Fibroblast of upper back skin (primary cell): ENCODE results near the gene ARAP3.
A peak's percentile ranks its signal among the peaks of the same experiment; 100 is the strongest.

Experiments used
- DNase-seq: peaks from one replicate; pipeline ENCODE4 v3.0.0-alpha.2; 2013

The ARAP3 gene

GRCh38 chr5:141696431-141696830 is 14.4 kb upstream of the ARAP3 start:
- no peak for DNase-seq

GRCh38 chr5:141695627-141696215 is 13.7 kb upstream of the ARAP3 start:
- DNase-seq: peak; percentile 47

GRCh38 chr5:141694479-141694878 is 12.4 kb upstream of the ARAP3 start:
- no peak for DNase-seq

DNA sequence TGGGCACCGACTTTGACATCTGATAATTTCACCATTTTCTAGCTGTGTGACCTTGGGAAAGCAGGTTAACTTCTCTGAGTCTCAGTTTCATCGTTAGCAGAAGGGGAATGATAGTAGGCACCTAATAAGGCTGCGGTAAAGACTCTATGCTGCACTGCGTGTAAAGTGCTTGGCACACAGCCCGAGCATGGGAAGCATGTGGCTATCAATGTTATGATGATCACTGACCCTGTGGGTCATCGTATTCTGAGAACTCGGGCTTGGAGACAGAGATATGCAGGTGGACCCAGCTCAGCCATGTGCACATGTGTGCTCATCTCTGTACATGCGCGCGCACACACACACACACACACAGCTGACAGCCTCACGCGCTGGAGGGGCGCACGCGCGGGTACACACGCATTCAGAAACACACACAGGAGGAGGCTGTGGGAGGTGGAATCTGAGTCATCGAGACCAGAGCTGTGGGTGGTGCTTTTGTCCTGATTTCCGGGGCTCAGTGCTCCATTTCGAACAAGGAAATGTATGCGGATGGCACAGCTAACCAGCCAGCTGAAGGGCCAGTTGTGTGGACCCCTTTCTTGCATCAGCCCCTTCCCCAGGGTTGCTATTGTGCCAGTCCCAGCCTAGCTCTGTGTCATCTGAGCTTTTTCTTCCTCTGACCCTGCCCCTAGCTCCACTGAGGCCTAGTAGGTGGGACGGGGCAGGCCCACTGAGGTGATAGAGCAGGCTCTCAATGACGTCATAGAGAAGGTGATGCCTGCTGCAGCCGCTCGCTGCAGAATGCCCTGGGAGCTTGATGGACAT is 11.1 kb upstream of the ARAP3 start:
- DNase-seq: peak; percentile 40

DNA sequence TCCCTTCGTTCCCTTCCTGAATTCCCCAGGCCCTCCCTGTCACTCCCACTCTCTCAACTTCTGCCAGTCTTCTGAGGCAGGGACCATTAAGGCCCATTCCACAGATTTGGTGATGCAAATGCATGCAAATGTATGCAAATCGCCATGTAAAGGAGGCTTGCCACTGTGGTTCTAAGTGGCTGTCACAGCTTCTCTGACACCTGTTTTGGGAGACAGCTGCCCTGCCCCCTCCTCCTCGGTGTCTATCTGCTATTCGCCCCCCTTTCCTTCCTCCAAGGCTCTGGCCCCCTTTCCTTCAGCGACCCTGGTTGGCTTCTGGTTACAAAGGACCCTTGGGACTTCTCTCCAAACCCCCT is 10.5 kb upstream of the ARAP3 start:
- no peak for DNase-seq

DNA sequence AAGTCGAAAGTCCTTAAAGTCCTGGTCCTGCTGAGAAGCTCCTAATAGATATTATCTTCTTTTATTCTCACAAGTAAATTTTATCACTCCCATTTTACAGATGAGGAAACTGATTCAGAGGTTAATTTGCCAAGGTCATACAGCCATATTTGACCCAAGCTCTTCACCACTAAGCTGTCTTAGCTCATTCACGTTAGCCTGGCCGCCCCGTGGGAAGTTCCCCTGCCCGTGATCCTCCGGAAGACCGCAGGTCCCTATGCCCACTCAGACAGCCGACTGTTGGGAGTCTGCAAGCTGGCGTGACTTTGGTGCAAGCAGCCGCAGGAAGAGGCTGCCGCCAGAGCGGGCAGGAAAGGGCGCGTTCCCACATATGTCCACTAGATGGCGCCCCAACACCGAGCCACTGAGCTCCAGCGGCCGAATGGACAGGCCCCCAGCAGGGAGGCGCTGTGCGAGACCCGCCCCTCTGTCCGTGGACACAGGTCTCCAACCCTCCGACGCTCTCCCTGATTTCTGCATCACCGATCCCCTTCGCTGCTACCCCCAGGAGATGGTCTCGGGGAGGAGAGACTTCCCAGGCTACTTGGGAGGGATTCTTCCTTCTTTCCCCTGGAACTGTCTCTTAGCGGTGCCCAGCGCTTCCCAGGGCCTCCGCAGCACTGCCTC is 10.0 kb upstream of the ARAP3 start:
- DNase-seq: peak; percentile 70

DNA sequence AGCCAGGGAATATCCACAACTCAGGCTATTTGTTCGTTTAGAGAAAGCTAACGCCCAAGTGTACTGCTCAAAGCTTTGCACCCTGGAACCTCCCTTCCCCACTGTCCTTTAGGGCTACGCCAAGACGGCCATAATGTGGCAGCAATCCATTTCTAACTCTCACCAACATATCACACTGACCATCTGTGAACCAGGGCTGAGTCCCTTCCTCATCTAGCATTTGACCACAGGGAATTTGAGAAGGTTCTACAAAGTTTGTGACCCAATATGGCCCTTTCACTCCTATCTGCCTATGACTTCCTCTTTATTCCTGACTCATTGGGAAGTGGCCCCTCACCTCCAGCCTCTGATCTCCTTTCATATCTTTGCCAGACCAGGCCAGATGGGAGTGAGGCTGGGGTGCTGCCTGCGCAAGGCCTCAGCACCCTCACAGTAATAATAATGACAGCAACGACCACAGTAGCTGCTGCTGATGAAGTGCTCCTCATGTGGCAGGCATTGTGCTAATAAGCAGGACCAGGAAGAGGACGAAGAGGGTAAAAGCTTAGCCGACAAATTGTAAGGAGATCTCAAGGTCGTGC is 9.3 kb upstream of the ARAP3 start:
- no peak for DNase-seq

DNA sequence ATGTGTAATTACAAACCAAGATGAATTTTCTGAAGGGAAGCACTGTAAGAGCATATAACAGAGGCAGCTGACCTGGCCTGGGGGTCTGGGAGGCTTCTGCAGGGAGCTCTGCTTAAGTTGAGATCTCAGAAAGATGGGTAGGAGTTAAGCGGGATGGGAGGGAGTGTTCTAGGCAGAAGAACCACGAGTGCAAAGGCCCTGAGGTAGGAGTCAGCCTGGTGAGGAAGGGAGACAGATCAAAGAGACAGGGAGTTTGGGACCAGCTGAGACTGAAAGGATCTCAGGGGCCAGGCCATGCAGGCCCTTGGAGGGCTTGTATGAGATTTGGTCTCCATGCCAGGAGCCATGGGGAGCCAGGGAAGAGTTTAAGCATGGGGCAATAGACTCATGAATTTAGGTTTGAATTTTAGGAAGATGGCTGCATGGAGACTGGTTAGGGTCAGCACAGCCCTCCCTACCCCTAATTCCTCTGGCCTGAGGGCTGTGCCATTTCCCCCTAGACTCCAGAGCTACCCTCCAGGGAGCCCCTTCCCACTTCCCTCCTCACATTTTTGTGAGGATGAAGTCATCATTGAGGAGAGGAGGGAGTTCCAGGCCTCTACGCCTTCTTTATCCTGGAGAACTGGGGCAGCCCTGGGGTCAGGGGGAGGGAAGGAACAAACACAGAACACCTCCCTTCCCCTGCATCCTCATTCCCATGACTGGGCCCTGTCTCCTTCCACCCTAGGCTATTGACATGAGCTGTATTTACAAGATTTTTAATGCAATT is 4.8 kb upstream of the ARAP3 start:
- no peak for DNase-seq

- no peak for DNase-seq
Measured at GRCh38 chr5:141685591-141685990, 3.6 kb upstream of the ARAP3 start.

DNA sequence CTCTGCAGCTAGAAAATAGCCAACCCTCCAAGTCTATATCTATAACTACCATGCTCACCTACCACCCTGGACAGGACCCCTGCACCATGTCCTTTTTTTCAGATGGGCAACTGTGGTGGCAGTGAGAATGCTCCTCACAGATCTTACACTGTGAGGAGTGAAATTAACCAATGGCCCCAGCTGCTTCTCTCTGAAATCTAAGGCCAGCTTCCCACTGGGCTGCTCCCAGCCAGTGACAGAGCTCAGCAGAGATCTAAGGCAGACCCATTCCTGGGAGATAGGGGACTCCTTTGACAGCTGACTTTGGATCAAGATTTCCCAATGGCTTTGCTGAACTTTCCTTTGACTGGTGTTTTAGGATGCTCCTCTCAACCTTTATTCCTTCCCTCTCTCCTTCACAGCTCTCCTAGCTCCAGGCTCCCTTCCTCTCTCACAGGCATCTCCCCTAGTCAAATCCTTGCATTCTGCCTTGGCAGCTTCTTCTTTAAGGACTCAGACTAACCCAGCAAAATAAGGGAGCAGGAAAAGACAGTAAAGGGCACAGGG is 1.6 kb upstream of the ARAP3 start:
- no peak for DNase-seq

DNA sequence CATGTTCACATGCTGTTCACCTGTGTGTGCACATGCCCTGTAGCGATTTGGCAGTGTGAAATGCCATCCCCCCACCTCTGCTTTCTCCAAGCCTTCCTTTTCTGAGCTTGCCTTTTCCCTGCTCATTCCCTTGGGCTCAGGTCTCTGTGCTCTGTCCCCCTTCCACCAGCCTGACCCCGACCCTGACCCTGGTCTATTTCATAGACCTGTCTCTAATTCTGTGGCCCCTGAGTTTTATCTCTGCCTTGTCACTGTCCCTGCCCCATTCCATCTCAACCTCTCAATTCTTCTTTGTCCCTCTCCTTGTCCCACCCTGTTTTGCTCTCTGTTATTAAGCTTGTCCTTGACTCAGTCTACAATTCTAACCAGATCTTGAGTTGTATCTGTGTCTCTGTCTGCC is 735 bp downstream of the ARAP3 start:
- DNase-seq: no peak

DNA sequence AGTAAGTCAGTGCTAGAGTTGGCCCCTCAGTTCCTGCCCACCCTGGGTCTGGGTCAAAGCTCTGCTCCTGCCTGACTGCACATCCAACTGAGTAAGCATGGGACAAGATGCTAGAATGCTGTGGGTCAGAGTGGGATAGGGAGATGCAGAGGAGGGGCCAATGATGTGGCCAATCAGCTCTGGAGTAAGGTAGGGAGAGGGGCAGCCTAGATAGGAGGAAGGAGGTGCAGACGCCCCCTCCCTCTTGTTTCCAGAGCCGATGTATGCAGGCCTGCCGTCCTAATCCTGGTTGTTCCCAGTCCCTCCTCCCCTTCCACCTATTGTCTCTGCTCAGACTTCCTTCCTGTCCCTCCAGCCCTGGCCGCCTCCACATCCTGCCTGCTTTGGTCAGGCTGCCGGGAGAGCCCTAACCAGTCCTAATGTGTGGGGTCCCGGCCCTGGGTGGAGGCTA is 1.3 kb downstream of the ARAP3 start:
- DNase-seq: peak; percentile 22

DNA sequence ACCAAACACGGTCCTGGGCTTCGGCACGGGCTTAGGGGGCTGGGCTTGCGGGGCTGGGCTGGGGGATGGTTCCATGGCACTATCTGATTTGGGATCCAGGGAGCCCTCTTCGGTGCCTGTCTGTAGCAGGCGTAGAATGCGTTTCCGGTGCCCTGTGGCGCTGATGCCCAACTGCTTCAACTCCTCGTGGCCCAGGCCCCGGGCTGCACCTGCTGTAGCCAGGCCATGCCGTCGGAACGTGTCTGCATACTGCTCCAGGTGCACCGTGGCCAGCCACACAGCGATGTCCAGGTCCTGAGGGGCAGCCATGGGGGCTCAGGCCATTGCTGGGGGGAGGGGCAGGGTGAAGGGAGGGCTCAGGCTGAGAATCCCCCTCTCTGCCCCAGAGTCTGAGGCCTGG is 1.9 kb downstream of the ARAP3 start:
- no peak for DNase-seq

- no peak for DNase-seq
Measured at GRCh38 chr5:141677415-141677814, 4.6 kb downstream of the ARAP3 start.

GRCh38 chr5:141675672-141676071 is 6.4 kb downstream of the ARAP3 start:
- no peak for DNase-seq

DNA sequence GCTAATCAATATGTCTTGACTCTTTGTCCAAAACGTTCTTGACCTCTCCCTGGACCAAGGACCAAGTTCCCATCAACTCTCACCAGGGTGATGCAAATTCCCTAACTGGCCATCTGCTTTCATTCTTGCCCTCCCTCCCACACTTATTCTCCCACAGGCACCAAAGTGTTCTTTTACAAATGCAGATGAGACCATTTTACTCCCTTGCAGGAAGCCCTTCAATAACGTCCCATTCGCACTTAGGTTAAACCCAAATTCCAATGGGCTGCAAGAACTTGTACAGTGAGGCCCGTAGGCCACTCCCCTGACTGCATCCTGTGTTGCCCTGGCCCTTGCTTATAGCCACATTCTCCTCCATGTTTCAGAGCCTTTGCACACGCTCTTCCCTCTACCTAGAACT is 7.3 kb downstream of the ARAP3 start:
- no peak for DNase-seq

DNA sequence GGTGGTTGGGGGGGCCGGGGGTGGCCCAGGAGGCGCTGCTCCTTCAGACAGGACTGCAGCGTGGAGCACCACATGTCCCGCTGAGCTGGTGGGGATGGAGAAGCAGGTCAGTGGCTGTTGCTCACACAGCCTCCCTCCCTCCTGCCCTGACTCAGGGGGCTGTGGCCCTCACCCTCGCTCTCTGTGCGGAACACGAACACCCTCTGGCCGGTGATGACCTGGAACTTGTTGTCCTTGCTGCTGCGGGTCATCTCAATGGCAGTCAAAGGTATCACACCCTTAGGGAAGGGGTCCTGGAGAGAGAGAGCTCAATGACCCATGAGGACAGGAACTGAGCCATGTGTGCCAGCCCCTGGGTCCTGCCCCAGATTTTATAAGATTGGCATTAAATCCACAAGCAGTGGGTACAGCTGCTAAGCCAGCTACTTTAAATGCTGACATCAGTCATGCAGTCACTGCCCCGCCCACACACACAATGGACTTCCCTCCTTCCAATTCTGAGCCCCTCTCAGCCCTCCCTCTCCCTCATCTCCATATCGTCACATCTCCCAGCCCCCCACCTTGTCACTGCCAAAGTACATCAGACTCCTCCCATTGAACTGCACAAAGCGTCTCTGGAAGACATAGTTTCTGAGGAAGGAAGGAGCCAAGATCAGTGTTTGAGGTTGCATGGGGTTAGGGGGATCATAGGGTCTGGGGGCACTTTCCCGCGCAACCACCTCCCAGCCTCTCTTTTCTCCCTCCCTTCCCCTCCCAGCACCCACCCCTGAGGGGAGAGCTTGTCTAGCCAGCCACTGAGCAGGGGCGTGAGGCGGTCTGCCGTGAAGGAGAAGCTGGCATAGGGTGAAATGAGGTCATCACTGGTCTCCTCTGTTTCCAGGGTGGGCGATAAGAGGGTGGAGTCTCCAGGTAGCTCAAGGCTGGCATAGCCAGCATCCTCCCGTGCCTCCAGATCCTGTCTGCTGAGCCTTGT is 8.9 kb downstream of the ARAP3 start:
- no peak for DNase-seq

- DNase-seq: no peak
Measured at GRCh38 chr5:141672071-141672840, 9.8 kb downstream of the ARAP3 start.

DNA sequence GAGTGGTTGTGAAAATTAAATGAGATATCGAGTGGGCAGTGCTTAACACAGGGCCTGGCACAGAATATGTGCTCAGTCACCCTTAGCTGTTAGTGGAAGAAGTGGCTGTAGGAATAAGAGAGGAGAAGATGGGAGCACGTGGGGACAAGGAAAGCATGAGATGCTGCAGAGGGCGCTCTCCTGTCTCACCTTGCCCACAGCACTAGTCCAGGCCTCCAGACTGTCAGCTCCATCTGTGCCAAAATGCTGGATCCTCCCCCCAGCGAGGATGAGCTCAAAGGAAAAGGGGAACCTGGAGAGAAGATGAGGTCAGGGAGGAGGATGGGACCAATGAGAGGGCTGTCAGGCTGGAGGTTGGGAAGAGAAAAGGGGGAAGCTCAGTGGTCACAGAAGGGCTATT is 12.5 kb downstream of the ARAP3 start:
- DNase-seq: no peak

GRCh38 chr5:141668601-141669265 is 13.3 kb downstream of the ARAP3 start:
- DNase-seq: peak; percentile 21
